Smooth muscle cell (in vitro differentiated cells): Measurements from ENCODE around the gene ZNF484. TPM values are rescaled to one million over a fixed set of nuclear protein-coding genes. Genes with fewer than 3 reads are reported as not detected.
"Not testable (repeated sequence)": the region's sequence is repeated elsewhere in the genome, so short reads cannot be mapped to it uniquely, and the experiment has no call there.

ENCODE experiments used
- DNase-seq: peaks from one replicate; lab custom pipeline; 2025; ENCODE audit not compliant: unreplicated experiment; lab: John Stamatoyannopoulos, UW
- H2AFZ ChIP-seq: fragments of 200-600 bp; sonication (generic); 2 replicates; pipeline ENCODE4 v1.6.0; 2016; ENCODE audit warnings: antibody characterized with exemption, low read depth, mild to moderate bottlenecking
- H3F3A ChIP-seq: fragments of 200-600 bp; sonication (generic); 2 replicates; pipeline ENCODE4 v1.6.0; 2017; ENCODE audit warnings: antibody characterized with exemption, low read depth
- H3K27ac ChIP-seq: fragments of 200-600 bp; sonication (generic); 2 replicates; pipeline ENCODE4 v1.5.1; 2016; ENCODE audit warnings: low read depth, mild to moderate bottlenecking
- H3K27me3 ChIP-seq: fragments of 200-600 bp; sonication (generic); 2 replicates; pipeline ENCODE4 v1.6.1; 2016; ENCODE audit warnings: low read depth, mild to moderate bottlenecking
- H3K36me3 ChIP-seq: fragments of 200-600 bp; sonication (generic); 2 replicates; pipeline ENCODE4 v1.5.1; 2016; ENCODE audit warnings: low read depth
- H3K4me1 ChIP-seq: fragments of 200-600 bp; sonication (generic); 2 replicates; pipeline ENCODE4 v1.5.1; 2016; ENCODE audit warnings: low read depth
- H3K4me2 ChIP-seq: fragments of 200-600 bp; sonication (generic); 2 replicates; pipeline ENCODE4 v1.6.0; 2016; ENCODE audit warnings: mild to moderate bottlenecking
- H3K4me3 ChIP-seq: fragments of 200-600 bp; sonication (generic); 2 replicates; pipeline ENCODE4 v1.5.1; 2016; ENCODE audit warnings: mild to moderate bottlenecking
- H3K79me2 ChIP-seq: fragments of 200-600 bp; sonication (generic); 2 replicates; pipeline ENCODE4 v1.6.0; 2016; ENCODE audit warnings: low read depth, mild to moderate bottlenecking
- H3K9ac ChIP-seq: fragments of 200-600 bp; sonication (generic); 2 replicates; pipeline ENCODE4 v1.6.0; 2016; ENCODE audit warnings: low read depth
- H3K9me3 ChIP-seq: fragments of 200-600 bp; sonication (generic); replicated peaks from 2 replicates; pipeline ENCODE4 v1.5.1; 2016; ENCODE audit warnings: low read depth
- H4K20me1 ChIP-seq: fragments of 200-600 bp; sonication (generic); 2 replicates; pipeline ENCODE4 v1.6.0; 2016; ENCODE audit warnings: low read depth
- WGBS: methylation state at CpG from one replicate; pipeline ENCODE4 v1.1.7; 2016; ENCODE audit warnings: low lambda C conversion rate; 5-methylcytosine and 5-hydroxymethylcytosine counted together
- polyA plus RNA-seq: library from polyadenylated mRNA; unstranded; fragments of >200 nt; fragmentation: Nextera tagmentation; extraction: Ambion mirVana; gene quantifications from 2 replicates; pipeline ENCODE4 v1.2.1, GENCODE V29; 2016
- total RNA-seq: library from RNA; depleted of rRNA; stranded (reverse); fragments of >200 nt; gene quantifications from 2 replicates; pipeline ENCODE4 v1.2.3, GENCODE V29; 2014
- TF ChIP-seq, protein P1 (sequence below): fragments of 200-600 bp; sonication (generic); IDR thresholded peaks from 2 replicates; pipeline ENCODE4 v1.5.1; 2017; ENCODE audit warnings: borderline replicate concordance, mild to moderate bottlenecking, antibody characterized with exemption; ENCODE audit not compliant: insufficient read depth, poor library complexity, severe bottlenecking

ZNF484 gene
- total and polyA plus RNA-seq, 2 experiments from 2014 or later: 2.3 to 12.9 TPM

DNA sequence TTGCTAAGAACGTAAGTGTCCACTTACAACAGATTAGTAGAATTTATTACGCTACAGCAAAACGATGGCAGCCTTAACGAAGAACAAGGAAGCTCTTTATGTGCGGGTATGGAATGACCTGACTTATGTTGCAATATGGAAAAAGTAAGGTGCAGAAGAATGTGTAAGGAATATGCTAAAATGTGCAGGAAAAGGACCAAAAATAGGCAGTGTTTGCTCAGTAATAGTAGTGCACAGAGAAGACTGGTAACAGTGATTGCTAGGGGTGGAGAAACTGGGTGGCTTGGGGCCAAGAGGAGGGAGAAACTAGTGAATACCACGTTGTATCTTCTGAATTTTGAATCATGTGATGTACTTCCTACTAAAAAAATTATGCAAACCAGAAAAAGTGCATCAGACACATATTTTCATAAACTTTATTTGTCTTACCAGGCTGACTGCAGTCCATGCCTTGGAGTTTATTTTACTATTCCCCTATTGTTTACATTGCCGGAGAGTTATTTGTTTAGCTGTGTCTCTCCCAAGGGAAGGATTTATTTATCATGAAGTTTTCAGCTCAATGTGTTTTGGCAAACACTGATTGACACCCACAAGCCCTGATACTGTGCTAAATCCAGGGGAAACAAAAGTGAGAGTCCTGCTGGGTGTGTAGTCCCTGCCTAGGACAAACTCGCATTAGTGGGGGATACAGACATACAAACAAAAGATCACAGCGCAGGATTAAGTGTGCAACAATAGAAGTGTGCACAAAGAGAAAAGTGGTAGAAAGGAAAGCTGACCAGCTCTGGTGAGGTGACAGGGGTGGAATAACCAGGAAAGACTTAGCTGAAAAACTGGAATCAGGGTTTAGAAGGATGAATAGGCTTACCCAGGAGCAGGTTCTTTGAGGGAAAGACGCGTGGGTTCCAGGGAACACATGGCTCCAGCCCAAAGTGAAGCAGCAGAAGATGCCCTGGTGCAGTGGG, 34.0 kb upstream of the ZNF484 start:
- H3K79me2 ChIP-seq: no peaks in the 10 kb centered on the region
- no peak overlapping the region for H2AFZ ChIP-seq
- H3F3A ChIP-seq: no peaks in the 10 kb centered on the region
- H3K27me3 ChIP-seq: peaks cover 2% of the 10 kb centered on the region
- no peaks in the 10 kb centered on the region for H4K20me1 ChIP-seq
- H3K27ac ChIP-seq: no peak overlapping the region
- no peak overlapping the region for H3K9ac ChIP-seq
- H3K4me2 ChIP-seq: no peak overlapping the region
- TF ChIP-seq, protein P1, sequence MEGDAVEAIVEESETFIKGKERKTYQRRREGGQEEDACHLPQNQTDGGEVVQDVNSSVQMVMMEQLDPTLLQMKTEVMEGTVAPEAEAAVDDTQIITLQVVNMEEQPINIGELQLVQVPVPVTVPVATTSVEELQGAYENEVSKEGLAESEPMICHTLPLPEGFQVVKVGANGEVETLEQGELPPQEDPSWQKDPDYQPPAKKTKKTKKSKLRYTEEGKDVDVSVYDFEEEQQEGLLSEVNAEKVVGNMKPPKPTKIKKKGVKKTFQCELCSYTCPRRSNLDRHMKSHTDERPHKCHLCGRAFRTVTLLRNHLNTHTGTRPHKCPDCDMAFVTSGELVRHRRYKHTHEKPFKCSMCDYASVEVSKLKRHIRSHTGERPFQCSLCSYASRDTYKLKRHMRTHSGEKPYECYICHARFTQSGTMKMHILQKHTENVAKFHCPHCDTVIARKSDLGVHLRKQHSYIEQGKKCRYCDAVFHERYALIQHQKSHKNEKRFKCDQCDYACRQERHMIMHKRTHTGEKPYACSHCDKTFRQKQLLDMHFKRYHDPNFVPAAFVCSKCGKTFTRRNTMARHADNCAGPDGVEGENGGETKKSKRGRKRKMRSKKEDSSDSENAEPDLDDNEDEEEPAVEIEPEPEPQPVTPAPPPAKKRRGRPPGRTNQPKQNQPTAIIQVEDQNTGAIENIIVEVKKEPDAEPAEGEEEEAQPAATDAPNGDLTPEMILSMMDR: no peak
- no peaks in the 10 kb centered on the region for H3K9me3 ChIP-seq
- 79% methylated on average over 11 of the region's 11 CpGs for WGBS
- H3K4me3 ChIP-seq: no peak overlapping the region
- H3K4me1 ChIP-seq: peaks cover 10% of the 10 kb centered on the region
- DNase-seq: no peak
- H3K36me3 ChIP-seq: no peaks in the 10 kb centered on the region

DNA sequence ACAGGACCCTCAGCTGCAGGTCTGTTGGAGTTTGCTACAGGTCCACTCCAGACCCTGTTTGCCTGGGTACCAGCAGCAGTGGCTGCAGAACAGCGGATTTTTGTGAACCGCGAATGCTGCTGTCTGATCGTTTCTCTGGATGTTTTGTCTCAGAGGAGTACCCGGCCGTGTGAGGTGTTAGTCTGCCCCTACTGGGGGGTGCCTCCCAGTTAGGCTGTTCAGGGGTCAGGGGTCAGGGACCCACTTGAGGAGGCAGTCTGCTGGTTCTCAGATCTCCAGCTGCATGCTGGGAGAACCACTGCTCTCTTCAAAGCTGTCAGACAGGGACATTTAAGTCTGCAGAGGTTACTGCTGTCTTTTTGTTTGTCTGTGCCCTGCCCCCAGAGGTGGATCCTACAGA, 27.3 kb upstream of the ZNF484 start:
- peak overlapping the region; percentile 79 for H2AFZ ChIP-seq

DNA sequence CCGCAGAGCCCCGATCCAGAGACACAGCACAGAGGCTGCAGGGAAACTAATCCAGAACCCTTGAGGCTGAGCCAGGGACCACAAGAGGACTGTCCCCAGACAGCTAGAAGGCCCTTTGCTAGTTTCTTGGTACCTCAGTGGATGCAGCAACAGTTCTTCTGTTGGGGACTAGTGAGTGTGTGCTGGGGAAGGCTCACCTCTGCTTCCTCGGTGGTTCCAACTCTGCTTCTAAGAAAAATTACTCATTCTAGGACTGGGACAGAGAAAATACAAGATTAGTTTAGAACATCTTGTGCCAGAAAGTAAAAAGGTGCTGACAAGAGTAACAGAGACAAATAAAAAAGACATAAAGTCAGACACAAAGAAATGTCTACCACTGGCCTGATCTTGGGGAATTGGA, 19.5 kb upstream of the ZNF484 start:
- no peak overlapping the region for H3K4me2 ChIP-seq
- no peaks in the 10 kb centered on the region for H3K79me2 ChIP-seq
- no peaks in the 10 kb centered on the region for H3K4me1 ChIP-seq
- TF ChIP-seq, protein P1: no peak
- no peak overlapping the region for H3K27ac ChIP-seq
- no peaks in the 10 kb centered on the region for H4K20me1 ChIP-seq
- no peaks in the 10 kb centered on the region for H3K36me3 ChIP-seq
- no peak overlapping the region for H2AFZ ChIP-seq
- H3K9ac ChIP-seq: no peak overlapping the region
- 93% methylated on average over 3 of the region's 3 CpGs for WGBS
- no peaks in the 10 kb centered on the region for H3K9me3 ChIP-seq
- H3K27me3 ChIP-seq: peaks cover 3% of the 10 kb centered on the region
- H3F3A ChIP-seq: no peaks in the 10 kb centered on the region
- no peak for DNase-seq
- H3K4me3 ChIP-seq: no peak overlapping the region

More for the DNA sequence above, 27.3 kb upstream of the ZNF484 start:
- H3K79me2 ChIP-seq, H3K9ac ChIP-seq, H3K36me3 ChIP-seq, H3K4me1 ChIP-seq, H4K20me1 ChIP-seq, DNase-seq, H3K27ac ChIP-seq, H3F3A ChIP-seq, H3K9me3 ChIP-seq, H3K27me3 ChIP-seq: not testable (repeated sequence)
- Histone ChIP-seq H3K4me2 (peak overlapping the region; percentile 44), H3K4me3 (peak overlapping the region; percentile 27)
- WGBS: 40% methylated on average over 6 of the region's 6 CpGs

DNA sequence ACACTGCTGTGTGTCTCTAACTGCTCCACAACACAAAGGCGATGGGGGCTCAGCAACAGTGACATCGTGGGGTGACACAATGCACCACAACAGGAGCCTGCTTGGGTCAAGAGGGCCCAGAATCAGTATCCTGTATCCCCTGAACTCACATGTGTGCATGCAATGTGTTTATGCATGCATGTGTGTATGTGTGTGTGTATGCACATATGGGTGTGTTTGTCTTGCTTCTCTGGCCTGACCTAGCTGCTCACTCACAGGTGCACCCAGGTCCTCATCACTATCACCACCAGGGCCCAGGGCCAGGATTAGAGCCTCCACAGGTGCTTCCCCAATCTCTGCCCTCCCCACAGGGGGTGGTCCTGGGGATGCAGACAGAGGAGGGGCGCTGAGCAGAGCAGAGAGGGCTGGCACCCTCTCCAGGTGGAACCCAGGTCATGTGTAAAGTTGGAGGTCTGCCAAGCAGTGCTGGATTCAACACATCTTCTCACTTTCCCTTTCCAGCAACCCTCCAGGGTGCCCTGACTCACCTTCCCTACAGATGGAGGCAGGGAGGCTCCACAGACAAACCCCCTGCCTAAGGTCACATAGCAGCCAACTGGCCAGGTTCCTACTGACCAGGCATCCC, 18.1 kb upstream of the ZNF484 start:
- H4K20me1 ChIP-seq: no peaks in the 10 kb centered on the region
- TF ChIP-seq, protein P1: no peak
- H2AFZ ChIP-seq: no peak overlapping the region
- no peak overlapping the region for H3K4me3 ChIP-seq
- 88% methylated on average over 3 of the region's 3 CpGs for WGBS
- H3K4me1 ChIP-seq: no peaks in the 10 kb centered on the region
- H3K27me3 ChIP-seq: peaks cover 3% of the 10 kb centered on the region
- H3K9me3 ChIP-seq: no peaks in the 10 kb centered on the region
- no peak overlapping the region for H3K9ac ChIP-seq
- H3K36me3 ChIP-seq: no peaks in the 10 kb centered on the region
- H3F3A ChIP-seq: no peaks in the 10 kb centered on the region
- no peaks in the 10 kb centered on the region for H3K79me2 ChIP-seq
- no peak overlapping the region for H3K4me2 ChIP-seq
- H3K27ac ChIP-seq: no peak overlapping the region
- no peak for DNase-seq
